ENCODE measurements around the gene TNFRSF6B. TPM values are rescaled to one million over a fixed set of nuclear protein-coding genes. Genes with fewer than 3 reads are reported as not detected.
"Not testable (repeated sequence)": the region's sequence is repeated elsewhere in the genome, so short reads cannot be mapped to it uniquely, and the experiment has no call there.

TNFRSF6B gene
- polyA plus RNA-seq, 3 donors: 1.3 to 1.7 (median 1.4) TPM

DNA sequence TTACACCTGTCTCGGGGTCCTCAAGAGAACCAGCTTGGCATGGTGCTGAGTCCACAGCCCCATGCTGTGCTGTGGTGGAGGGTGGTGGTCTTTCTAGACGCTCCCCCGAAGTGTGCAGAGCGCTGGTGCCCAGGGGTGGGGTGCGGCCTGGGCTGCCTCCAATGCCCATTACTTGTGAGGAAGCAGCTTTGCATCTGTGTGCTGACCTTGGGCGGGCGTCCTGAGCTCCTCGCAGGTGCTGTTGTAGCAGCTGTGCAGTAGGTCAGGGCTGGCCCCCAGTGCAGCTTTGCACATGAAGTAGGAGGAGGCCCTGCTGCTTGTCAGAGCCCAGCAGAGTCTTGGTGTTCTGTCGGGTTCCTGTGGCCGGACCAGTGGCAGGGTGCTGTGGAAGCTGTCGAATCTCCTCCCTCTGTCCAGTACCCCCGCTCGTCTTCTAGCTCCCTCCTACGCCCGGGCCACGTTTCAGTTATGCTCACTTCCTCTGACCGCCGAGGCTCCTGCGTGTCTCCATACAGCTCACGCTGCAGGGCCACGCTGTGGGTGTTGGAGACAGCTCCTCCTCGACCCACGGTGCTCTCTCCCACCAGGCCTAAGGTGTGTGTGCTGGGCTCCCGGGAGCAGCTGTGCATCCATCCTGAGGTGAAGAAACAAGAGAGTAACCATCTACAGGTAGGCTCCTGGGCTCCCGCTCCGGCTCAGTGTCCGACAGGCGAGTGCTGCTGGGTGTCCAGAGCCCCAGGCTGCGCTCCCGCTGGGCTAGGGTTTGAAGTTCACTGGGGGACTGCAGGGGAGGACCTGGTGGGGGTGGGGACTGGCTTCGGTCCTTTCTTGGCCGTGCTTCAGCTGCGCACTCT lies 34.3 kb upstream of the TNFRSF6B start:
- DNase-seq (ENCODE audit: low read depth in 3 of 3, low spot score in 2 of 3): no peak

- no peak for DNase-seq (ENCODE audit: low read depth in 3 of 3, low spot score in 2 of 3)
These were observed 33.7 kb upstream of the TNFRSF6B start for GRCh38 chr20:63662813-63663189.

DNA sequence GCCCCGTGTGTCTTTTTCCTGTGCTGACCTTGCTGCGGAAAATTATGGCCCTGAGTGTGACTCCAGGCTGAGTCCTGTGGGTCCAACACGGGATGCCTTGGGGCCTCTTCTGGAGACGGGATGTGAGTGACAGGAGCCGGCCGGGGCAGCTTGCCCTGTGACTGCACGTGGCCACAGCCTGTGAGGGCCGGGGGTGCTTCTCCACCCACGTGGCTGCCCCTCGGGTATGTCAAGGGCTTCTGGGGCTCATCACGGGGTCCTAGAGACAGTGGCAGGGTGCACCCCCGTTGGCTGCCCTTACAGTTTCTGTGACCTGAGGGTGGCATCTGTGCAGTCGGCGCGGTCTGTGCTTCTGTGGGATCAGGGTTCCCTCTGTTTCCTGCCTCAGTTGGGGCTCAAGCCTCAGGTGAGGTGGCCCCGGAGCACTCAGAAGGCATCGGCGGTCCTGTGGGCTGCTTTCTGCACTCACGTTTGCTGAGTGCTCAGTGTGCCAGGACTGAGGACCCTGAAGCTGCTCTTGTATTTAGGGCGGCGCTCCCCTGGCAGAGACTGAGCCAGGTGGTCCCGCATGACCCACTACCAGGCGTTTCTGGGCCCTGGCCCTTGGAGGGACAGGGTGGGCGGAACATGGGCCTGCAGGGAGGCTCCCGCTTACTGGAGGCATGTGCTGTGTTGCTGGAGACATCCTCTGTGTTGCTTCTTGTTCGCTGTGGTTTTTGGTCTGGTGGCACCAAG lies 33.0 kb upstream of the TNFRSF6B start:
- no peak for DNase-seq (ENCODE audit: low read depth in 3 of 3, low spot score in 2 of 3)

- no peak for DNase-seq (ENCODE audit: low read depth in 3 of 3, low spot score in 2 of 3)
These were observed 32.2 kb upstream of the TNFRSF6B start for GRCh38 chr20:63664143-63664851.

- DNase-seq (ENCODE audit: low read depth in 3 of 3, low spot score in 2 of 3): no peak
These were observed 31.4 kb upstream of the TNFRSF6B start for GRCh38 chr20:63664861-63665594.

- no peak for DNase-seq (ENCODE audit: low read depth in 3 of 3, low spot score in 2 of 3)
These were observed 30.7 kb upstream of the TNFRSF6B start for GRCh38 chr20:63665708-63666107.

DNA sequence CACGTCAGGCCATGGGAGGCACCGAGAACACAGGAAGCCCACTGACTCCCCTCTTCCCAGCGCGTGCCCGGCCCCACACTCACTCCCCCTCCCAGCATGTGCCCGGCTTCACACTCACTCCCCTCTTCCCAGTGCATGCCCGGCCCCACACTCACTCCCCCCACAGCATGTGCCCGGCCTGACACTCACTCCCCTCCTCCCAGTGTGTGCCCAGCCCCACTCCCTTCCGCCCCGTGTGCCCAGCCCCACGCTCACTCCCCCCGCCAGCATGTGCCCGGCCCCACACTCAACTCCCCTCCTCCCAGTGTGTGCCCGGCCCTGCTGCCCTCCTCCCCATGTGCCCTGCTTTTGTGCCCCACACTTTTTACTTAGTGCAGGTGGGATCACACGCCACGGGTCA lies 28.6 kb upstream of the TNFRSF6B start:
- DNase-seq (ENCODE audit: low read depth in 3 of 3, low spot score in 2 of 3): no peak

GRCh38 chr20:63668351-63668750 lies 28.1 kb upstream of the TNFRSF6B start:
- no peak for DNase-seq (ENCODE audit: low read depth in 3 of 3, low spot score in 2 of 3)

GRCh38 chr20:63671695-63672094 lies 24.8 kb upstream of the TNFRSF6B start:
- DNase-seq (ENCODE audit: low read depth in 3 of 3, low spot score in 2 of 3): not testable (repeated sequence)

GRCh38 chr20:63672666-63673065 lies 23.8 kb upstream of the TNFRSF6B start:
- DNase-seq (ENCODE audit: low read depth in 3 of 3, low spot score in 2 of 3): no peak

- DNase-seq (ENCODE audit: low read depth in 3 of 3, low spot score in 2 of 3): no peak
These were observed 22.5 kb upstream of the TNFRSF6B start for GRCh38 chr20:63673951-63674350.

DNA sequence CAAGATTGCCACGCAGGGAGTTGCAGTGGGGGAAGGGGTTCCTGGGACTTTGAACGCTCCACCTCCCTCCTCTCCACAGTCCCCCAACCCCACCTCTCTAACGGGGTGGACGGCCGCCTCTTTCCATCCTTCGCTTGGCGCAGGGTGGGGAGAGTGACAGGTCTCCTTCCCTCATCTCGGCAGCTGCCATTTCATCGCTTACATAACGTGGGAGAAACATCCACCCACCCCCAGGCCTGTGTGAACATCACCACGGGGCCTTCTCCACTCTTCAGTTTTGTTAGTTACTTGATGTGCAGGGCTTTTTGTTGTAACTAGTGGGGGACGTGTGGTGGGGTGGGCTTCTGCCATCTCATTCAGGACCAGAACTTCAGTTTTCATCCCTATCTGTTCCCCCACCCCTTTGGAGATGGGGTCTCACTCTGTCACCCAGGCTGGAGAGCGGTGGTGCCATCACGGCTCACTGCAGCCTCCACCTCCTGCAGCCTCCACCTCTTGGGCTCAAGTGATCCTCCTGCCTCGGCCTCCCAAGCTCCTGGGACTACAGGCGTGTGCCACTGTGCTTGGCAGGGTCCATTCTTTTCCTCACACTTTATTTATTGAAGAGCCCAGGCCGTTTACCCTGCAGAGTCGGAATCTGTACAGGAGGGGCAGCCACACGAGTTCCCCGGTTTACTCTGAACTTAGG lies 20.6 kb upstream of the TNFRSF6B start:
- no peak for DNase-seq (ENCODE audit: low read depth in 3 of 3, low spot score in 2 of 3)

GRCh38 chr20:63678071-63678470 lies 18.4 kb upstream of the TNFRSF6B start:
- DNase-seq (ENCODE audit: low read depth in 3 of 3, low spot score in 2 of 3): no peak

- no peak for DNase-seq (ENCODE audit: low read depth in 3 of 3, low spot score in 2 of 3)
These were observed 17.6 kb upstream of the TNFRSF6B start for GRCh38 chr20:63678667-63679465.

- no peak for DNase-seq (ENCODE audit: low read depth in 3 of 3, low spot score in 2 of 3)
These were observed 16.6 kb upstream of the TNFRSF6B start for GRCh38 chr20:63679799-63680305.

DNA sequence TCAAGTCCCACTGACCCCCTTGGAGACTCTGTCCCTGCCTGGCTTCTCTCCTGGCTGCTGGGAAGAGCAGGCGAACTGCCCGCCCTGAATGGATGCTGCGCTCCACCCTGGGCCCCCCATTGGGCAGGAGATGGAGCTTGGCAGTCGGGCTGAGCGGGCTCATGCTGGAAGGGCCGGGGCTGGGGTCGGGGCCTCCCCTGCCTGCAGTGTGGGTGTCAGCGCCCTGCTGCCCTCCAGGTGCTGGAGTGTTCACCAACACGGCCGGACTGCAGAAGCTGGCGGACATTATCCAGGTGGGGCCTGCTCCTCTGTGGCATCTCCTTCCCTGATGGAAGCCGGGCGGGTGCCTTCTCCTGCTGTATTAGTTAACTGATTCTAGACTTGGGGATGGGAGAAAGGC lies 16.0 kb upstream of the TNFRSF6B start:
- no peak for DNase-seq (ENCODE audit: low read depth in 3 of 3, low spot score in 2 of 3)

GRCh38 chr20:63680857-63681608 lies 15.4 kb upstream of the TNFRSF6B start:
- no peak for DNase-seq (ENCODE audit: low read depth in 3 of 3, low spot score in 2 of 3)

DNA sequence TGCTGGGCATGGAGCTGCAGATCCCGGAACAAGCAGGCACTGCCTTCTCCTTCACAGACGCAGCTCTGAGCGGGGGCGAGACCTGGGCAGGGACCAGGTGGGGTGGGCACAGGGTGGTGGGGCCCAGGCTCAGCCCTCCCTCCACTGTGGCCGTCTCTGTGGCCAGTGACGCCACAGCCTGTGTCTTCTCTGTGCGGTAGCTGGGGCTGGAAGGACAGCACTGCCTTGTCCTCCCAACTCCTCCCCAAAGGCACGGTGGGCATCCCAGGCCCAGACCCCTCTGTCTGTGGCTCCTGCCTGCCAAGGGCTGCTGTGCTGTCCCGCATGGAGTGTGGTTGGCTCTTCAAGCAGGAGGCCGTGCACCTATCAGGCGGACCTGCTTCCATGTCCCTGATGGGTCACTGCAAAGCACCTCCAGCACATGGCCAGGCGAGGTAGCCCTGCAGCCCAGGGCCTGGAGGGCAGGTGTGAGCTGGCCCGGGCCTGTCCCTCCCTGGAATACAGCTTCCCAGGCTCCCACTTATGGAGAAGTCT lies 14.8 kb upstream of the TNFRSF6B start:
- no peak for DNase-seq (ENCODE audit: low read depth in 3 of 3, low spot score in 2 of 3)

Measured in right renal cortex interstitium (tissue), 3 donors.